Colonic mucosa (tissue), 4 donors: Measurements from ENCODE around the gene TBC1D22B. TPM values are rescaled to one million over a fixed set of nuclear protein-coding genes. Genes with fewer than 3 reads are reported as not detected.
A peak's percentile ranks its signal among the peaks of the same experiment; 100 is the strongest.

Experiments used
- DNase-seq: peaks from one replicate; pipeline ENCODE4 v3.0.0-alpha.2; 2020
- H3K27ac ChIP-seq: fragments of 200-600 bp; one replicate; pipeline ENCODE4 v1.8.0; 2021
- H3K27me3 ChIP-seq: fragments of 200-600 bp; one replicate; pipeline ENCODE4 v1.8.0; 2021
- H3K36me3 ChIP-seq: fragments of 200-600 bp; one replicate; pipeline ENCODE4 v1.8.0; 2021
- H3K4me1 ChIP-seq: fragments of 200-600 bp; one replicate; pipeline ENCODE4 v1.8.0; 2021; ENCODE audit warnings: mild to moderate bottlenecking
- H3K4me3 ChIP-seq: fragments of 200-600 bp; one replicate; pipeline ENCODE4 v1.8.0; 2021
- H3K9ac ChIP-seq, 2 donors: one replicate each; pipeline ENCODE4 v1.7.0; 2013; ENCODE audit warnings: control low read depth in 2 of 2, low read depth in 2 of 2, low read length in 2 of 2
- H3K9me3 ChIP-seq: fragments of 200-600 bp; one replicate; pipeline ENCODE4 v1.8.0; 2021
- intact Hi-C: fragments of 100-400 bp; cut with DNase I; formaldehyde crosslinking; loops from one replicate; pipeline ENCODE4 v1.14.1; 2022
- total RNA-seq, 2 donors: library from RNA; stranded (reverse); fragmentation: NEBNext Ultra II Directional in 1 of 2; extraction: Animal tissue kit (Norgen Biotek cat#: 25700) in 1 of 2; gene quantifications; one replicate each; pipeline ENCODE4 v1.2.1, GENCODE V29; 2021
- TF ChIP-seq, protein P1 (sequence below): fragments of 200-600 bp; IDR thresholded peaks from one replicate; pipeline ENCODE4 v1.8.0; 2022; ENCODE audit warnings: antibody characterized with exemption, mild to moderate bottlenecking
- donor health status: healthy.
- donor health status: DM: no; HTN: no; CAD: no.
- donor health status: DM: no; HTN: no; CAD: no.

Gene TBC1D22B
- total RNA-seq, 2 donors from 2014 or later = 13.3 to 15.2 TPM

DNA sequence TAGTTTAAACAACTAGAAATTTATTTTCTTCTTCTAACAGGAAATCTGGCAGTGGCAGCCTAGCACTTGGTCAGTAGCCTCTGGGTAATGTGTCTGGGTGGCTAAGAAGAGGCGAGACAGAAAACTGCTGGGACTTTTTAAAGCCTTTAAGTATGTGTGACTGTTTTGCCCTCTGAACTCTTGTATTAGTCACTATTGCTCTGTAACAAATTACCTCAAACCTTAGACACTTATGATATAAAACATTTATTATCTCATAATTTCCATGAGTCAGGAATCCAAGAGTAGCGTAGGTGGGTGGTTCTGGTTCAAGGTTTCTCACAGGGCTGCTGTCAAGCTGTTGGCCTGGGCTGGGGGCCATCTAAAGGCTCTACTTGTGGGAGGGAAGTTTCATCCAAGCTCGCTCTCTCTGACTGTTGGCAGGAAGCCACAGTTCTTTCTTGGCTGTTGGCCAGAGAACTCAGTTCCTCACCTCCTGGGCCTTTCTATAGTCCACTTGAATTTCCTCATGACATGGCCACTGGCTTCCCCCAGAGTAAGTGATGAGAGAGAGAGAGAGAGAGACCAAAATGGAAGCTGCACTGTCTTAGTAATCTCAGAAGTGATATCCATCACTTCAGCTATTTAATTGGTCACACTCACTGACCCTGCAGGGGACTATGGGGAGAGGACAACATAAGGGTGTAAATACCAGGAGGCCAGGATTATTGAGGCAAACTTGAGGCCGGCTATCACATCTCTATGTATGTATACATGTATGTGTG, 17.4 kb upstream of the TBC1D22B start:
- H3K4me1 ChIP-seq = peaks cover 10% of the 10 kb centered on the region
- no peak overlapping the region for H3K9ac ChIP-seq

DNA sequence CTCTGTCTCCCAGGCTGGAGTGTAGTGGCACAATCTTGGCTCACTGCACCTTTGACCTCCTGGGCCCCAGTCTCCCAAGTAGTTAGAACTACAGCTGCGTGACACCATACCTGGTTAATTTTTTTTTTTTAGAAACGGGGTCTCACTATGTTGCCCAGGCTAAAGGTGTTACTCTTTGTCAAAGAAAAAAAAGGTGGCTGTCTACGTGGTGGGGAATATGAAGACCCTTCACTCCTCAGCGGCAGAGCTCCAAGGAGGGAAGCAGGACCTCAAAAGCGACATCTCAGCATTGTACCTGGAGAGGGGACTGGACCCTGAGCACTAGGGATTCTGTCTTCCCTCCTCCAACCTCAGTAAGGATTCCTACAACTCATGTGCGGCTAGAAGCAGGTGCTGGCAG, 16.4 kb upstream of the TBC1D22B start:
- Histone ChIP-seq H3K4me3 (no peak overlapping the region), H3K27me3 (no peaks in the 10 kb centered on the region), H3K9me3 (no peaks in the 10 kb centered on the region), H3K4me1 (peaks cover 10% of the 10 kb centered on the region), H3K9ac (no peak overlapping the region), H3K27ac (peak overlapping the region; percentile 74), H3K36me3 (no peaks in the 10 kb centered on the region)
- no peak for DNase-seq
- TF ChIP-seq, protein P1, sequence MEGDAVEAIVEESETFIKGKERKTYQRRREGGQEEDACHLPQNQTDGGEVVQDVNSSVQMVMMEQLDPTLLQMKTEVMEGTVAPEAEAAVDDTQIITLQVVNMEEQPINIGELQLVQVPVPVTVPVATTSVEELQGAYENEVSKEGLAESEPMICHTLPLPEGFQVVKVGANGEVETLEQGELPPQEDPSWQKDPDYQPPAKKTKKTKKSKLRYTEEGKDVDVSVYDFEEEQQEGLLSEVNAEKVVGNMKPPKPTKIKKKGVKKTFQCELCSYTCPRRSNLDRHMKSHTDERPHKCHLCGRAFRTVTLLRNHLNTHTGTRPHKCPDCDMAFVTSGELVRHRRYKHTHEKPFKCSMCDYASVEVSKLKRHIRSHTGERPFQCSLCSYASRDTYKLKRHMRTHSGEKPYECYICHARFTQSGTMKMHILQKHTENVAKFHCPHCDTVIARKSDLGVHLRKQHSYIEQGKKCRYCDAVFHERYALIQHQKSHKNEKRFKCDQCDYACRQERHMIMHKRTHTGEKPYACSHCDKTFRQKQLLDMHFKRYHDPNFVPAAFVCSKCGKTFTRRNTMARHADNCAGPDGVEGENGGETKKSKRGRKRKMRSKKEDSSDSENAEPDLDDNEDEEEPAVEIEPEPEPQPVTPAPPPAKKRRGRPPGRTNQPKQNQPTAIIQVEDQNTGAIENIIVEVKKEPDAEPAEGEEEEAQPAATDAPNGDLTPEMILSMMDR = no peak
- intact Hi-C loops = no loop called here

More for the DNA sequence above, 17.4 kb upstream of the TBC1D22B start:
- Histone ChIP-seq H3K27ac (peak overlapping the region; percentile 53), H3K36me3 (no peaks in the 10 kb centered on the region), H3K27me3 (no peaks in the 10 kb centered on the region), H3K9me3 (no peaks in the 10 kb centered on the region), H3K4me3 (no peak overlapping the region)
- TF ChIP-seq, protein P1 = no peak
- peak; percentile 94 for DNase-seq
- intact Hi-C loops = no loop called here

DNA sequence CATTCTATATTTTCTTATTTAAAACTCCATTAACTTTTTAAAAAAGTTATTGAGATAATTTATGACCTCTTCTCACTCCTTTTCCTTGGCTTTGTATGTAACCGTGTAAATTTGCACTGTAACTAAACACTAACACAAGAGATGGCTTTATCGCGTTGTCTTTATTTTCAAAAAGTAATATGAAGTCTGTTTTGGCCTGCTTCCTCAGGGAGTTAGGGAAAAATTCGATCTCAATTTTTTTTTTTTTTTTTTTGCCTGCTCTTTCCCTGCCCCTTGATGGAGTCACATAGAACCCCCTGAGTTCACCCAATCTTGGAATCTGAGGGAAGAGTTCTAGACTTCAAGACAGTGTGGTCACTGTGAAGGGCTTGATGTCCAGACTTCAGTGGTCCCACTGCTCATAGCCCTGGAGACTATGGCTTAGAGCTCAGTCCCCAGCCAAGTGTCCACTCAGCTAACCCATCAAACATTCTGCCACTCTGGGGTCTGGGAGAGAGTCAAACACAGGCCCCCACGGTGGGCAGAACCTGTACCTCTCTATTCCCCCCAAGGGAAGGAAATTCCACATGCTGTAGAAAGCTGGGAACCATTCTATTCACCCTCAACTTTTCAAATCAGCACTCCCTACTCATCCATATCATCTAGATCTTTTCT, 15.7 kb upstream of the TBC1D22B start:
- no peak overlapping the region for H3K4me3 ChIP-seq

DNA sequence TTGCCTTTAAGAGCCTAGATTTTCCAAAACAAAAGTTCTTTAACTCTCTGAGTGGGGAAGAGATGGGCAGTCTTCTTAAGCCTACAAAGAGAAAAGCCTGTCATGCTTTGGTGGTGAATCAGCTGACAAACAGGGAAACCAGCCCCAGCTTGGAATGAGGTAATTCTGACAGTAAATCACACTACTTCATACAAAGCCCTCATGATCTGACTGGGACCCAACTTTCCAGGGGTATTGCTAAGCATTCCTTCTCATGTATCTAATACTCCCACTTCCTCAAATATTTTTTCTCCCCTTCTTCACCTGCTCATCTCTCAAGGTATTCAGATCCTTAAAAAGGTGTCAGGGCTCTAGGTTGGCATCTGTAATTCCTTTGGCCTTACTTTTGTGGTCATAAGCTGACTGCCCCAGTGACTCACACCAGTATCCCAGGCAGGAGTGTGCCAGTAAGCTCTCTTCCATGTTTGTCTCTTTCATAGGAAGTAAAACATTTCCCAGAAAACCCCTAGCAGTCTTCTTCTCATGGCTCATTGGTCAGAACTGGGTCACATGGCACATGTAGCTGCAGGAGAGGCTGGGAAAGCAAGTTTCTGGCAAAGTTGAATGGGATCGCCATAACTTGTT, 15.0 kb upstream of the TBC1D22B start:
- Histone ChIP-seq H3K9ac (no peak overlapping the region), H3K36me3 (no peaks in the 10 kb centered on the region), H3K9me3 (no peaks in the 10 kb centered on the region), H3K4me3 (no peak overlapping the region), H3K27me3 (no peaks in the 10 kb centered on the region), H3K27ac (peak overlapping the region; percentile 74), H3K4me1 (peaks cover 10% of the 10 kb centered on the region)
- TF ChIP-seq, protein P1 = no peak
- peak; percentile 31 for DNase-seq
- intact Hi-C loops = no loop called here

More for the DNA sequence above, 15.7 kb upstream of the TBC1D22B start:
- H3K9ac ChIP-seq = no peak overlapping the region
- TF ChIP-seq, protein P1 = no peak
- intact Hi-C loops = no loop called here
- no peaks in the 10 kb centered on the region for H3K27me3 ChIP-seq
- no peak for DNase-seq
- peaks cover 10% of the 10 kb centered on the region for H3K4me1 ChIP-seq
- H3K9me3 ChIP-seq = no peaks in the 10 kb centered on the region
- H3K36me3 ChIP-seq = no peaks in the 10 kb centered on the region
- H3K27ac ChIP-seq = peak overlapping the region; percentile 74

DNA sequence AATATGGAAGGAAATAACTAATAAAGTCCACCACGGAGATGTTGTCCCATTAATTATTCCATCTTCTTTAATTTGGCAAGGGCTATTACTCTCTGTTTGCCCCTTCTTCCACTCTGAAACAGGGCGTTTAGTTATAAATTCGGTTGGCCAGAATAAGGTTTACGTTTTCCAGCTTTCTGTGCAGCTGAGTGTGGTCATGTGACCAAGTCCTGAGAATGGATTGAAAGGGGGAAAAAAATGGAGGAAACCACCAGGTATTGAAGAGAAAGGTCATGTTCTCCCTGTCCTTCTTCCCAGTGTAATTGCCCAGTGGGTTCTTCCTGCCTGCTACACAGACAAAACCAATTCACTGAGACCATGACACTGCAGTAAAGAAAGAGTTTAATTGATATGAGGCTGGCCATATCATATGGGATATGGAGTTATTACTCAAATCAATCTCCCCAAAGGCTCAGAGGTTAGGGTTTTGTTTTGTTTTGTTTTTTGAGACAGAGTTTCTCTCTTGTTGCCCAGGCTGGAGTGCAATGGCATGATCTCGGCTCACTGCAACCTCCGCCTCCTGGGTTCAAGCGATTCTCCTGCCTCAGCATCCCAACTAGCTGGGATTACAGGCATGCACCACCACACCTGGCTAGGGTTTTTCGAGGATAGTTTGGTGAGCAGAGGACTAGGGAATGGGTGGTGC, 14.3 kb upstream of the TBC1D22B start:
- no peak overlapping the region for H3K4me3 ChIP-seq
- H3K36me3 ChIP-seq = no peaks in the 10 kb centered on the region
- intact Hi-C loops = no loop called here
- no peaks in the 10 kb centered on the region for H3K9me3 ChIP-seq
- H3K27me3 ChIP-seq = no peaks in the 10 kb centered on the region
- H3K9ac ChIP-seq = no peak overlapping the region
- DNase-seq = no peak
- peak overlapping the region; percentile 74 for H3K27ac ChIP-seq
- peaks cover 10% of the 10 kb centered on the region for H3K4me1 ChIP-seq
- TF ChIP-seq, protein P1 = no peak
